Neural cell (in vitro differentiated cells): ENCODE data around the gene ATE1. TPM values are rescaled to one million over a fixed set of nuclear protein-coding genes. Genes with fewer than 3 reads are reported as not detected.

Experiments
- H2AFZ ChIP-seq: fragments of 200-600, 300-800 bp; sonication (generic), shearing (Covaris generic); 2 replicates; pipeline ENCODE4 v1.6.0; 2014; ENCODE audit warnings: low read depth, mild to moderate bottlenecking, antibody characterized with exemption, low read length, moderate library complexity
- H3F3A ChIP-seq: fragments of 200-600 bp; shearing (Covaris generic); 2 replicates; pipeline ENCODE4 v1.6.1; 2016; ENCODE audit warnings: mild to moderate bottlenecking, moderate library complexity, mixed read lengths, antibody characterized with exemption, low read length; ENCODE audit not compliant: insufficient read depth, poor library complexity, severe bottlenecking
- H3K27ac ChIP-seq: fragments of 200-600, 300-800 bp; sonication (generic), shearing (Covaris generic); 2 replicates; pipeline ENCODE4 v1.5.1; 2014; ENCODE audit warnings: mild to moderate bottlenecking, low read length, moderate library complexity
- H3K27me3 ChIP-seq: fragments of 300-800, 200-600 bp; sonication (generic), shearing (Covaris generic); 2 replicates; pipeline ENCODE4 v1.6.0; 2014; ENCODE audit warnings: mild to moderate bottlenecking, low read depth, low read length, moderate library complexity; ENCODE audit not compliant: insufficient read depth
- H3K36me3 ChIP-seq: fragments of 300-800, 200-600 bp; sonication (generic), shearing (Covaris generic); 2 replicates; pipeline ENCODE4 v1.5.1; 2014; ENCODE audit warnings: mild to moderate bottlenecking, antibody characterized with exemption, low read length, moderate library complexity; ENCODE audit not compliant: insufficient read depth
- H3K4me2 ChIP-seq: fragments of 300-800, 200-600 bp; sonication (generic), shearing (Covaris generic); 2 replicates; pipeline ENCODE4 v1.6.0; 2014; ENCODE audit warnings: mild to moderate bottlenecking, low read length
- H3K4me3 ChIP-seq: fragments of 300-800, 200-600 bp; sonication (generic), shearing (Covaris generic); 2 replicates; pipeline ENCODE4 v1.5.1; 2014; ENCODE audit warnings: mild to moderate bottlenecking, low read length, moderate library complexity
- H3K79me2 ChIP-seq: fragments of 200-600 bp; shearing (Covaris generic); replicated peaks from 2 replicates; pipeline ENCODE4 v1.6.0; 2014; ENCODE audit warnings: mild to moderate bottlenecking, low read length, moderate library complexity; ENCODE audit not compliant: insufficient read depth
- H3K9ac ChIP-seq: fragments of 300-800, 200-600 bp; sonication (generic), shearing (Covaris generic); 2 replicates; pipeline ENCODE4 v1.6.1; 2016; ENCODE audit warnings: mild to moderate bottlenecking, low read length, mixed read lengths
- H3K9me2 ChIP-seq: fragments of 200-600 bp; shearing (Covaris generic); 2 replicates; pipeline ENCODE4 v1.6.1; 2016; ENCODE audit warnings: mild to moderate bottlenecking, low read length, mixed read lengths; ENCODE audit not compliant: insufficient read depth
- H3K9me3 ChIP-seq: fragments of 200-600, 300-800 bp; sonication (generic), shearing (Covaris generic); 2 replicates; pipeline ENCODE4 v1.6.1; 2016; ENCODE audit warnings: mild to moderate bottlenecking, mixed run types, low read length, moderate library complexity, mixed read lengths
- H4K20me1 ChIP-seq: fragments of 200-600 bp; shearing (Covaris generic); 2 replicates; pipeline ENCODE4 v1.6.1; 2016; ENCODE audit warnings: mild to moderate bottlenecking, mixed run types; ENCODE audit not compliant: insufficient read depth
- CTCF ChIP-seq: fragments of 450-650 bp; IDR thresholded peaks from 2 replicates; pipeline ENCODE4 v1.5.1; 2014; ENCODE audit warnings: antibody characterized with exemption, mild to moderate bottlenecking, moderate library complexity; ENCODE audit not compliant: poor library complexity, severe bottlenecking
- EP300 ChIP-seq: fragments of 450-650 bp; conservative IDR thresholded peaks from 2 replicates; pipeline ENCODE4 v1.6.1; 2014; ENCODE audit warnings: antibody characterized with exemption, mild to moderate bottlenecking, moderate library complexity; ENCODE audit not compliant: poor library complexity, severe bottlenecking
- EZH2 ChIP-seq: fragments of 200-600, 300-800 bp; shearing (Covaris generic), sonication (generic); IDR thresholded peaks from 2 replicates; pipeline ENCODE4 v1.6.1; 2014; ENCODE audit warnings: antibody characterized with exemption, low read length, borderline replicate concordance, mild to moderate bottlenecking; ENCODE audit not compliant: insufficient read depth, poor library complexity, severe bottlenecking
- MXI1 ChIP-seq: fragments of 450-650 bp; conservative IDR thresholded peaks from 2 replicates; pipeline ENCODE4 v1.6.1; 2014; ENCODE audit warnings: antibody characterized with exemption, mild to moderate bottlenecking; ENCODE audit not compliant: poor library complexity, severe bottlenecking
- POLR2AphosphoS5 ChIP-seq: IDR thresholded peaks from 2 replicates; pipeline ENCODE4 v1.6.1; 2012
- RAD21 ChIP-seq: fragments of 450-650 bp; conservative IDR thresholded peaks from 2 replicates; pipeline ENCODE4 v1.6.1; 2014; ENCODE audit warnings: antibody characterized with exemption, mild to moderate bottlenecking, moderate library complexity
- SMC3 ChIP-seq: fragments of 450-650 bp; conservative IDR thresholded peaks from 2 replicates; pipeline ENCODE4 v1.6.1; 2014; ENCODE audit warnings: antibody characterized with exemption, mild to moderate bottlenecking, moderate library complexity; ENCODE audit not compliant: poor library complexity
- TAF1 ChIP-seq: IDR thresholded peaks from 2 replicates; pipeline ENCODE4 v1.6.1; 2012; ENCODE audit warnings: low read depth
- polyA plus RNA-seq: library from polyadenylated mRNA; depleted of rRNA; stranded (reverse); fragments of >200 nt; gene quantifications from 2 replicates; pipeline ENCODE4 v1.2.3, GENCODE V29; 2014
- TF ChIP-seq, protein P1 (sequence below): IDR thresholded peaks from 2 replicates; pipeline ENCODE4 v1.6.1; 2012; ENCODE audit warnings: borderline replicate concordance

ATE1 gene
- polyA plus RNA-seq, 1 donor from 2014 or later = 23.7 TPM

GRCh38 chr10:121911421-121911697 lies 16.5 kb downstream of the ATE1 start:
- Histone ChIP-seq H3K4me2 (no peak overlapping the region), H3K4me3 (no peak overlapping the region), H3K36me3 (no peaks in the 10 kb centered on the region), H3K9me3 (no peaks in the 10 kb centered on the region), H3K79me2 (no peaks in the 10 kb centered on the region), H4K20me1 (no peaks in the 10 kb centered on the region), H2AFZ (no peak overlapping the region), H3K9me2 (no peaks in the 10 kb centered on the region), H3K27ac (no peak overlapping the region), H3F3A (no peaks in the 10 kb centered on the region), H3K9ac (no peak overlapping the region), H3K27me3 (no peaks in the 10 kb centered on the region)
- no peak for TF ChIP-seq EP300
- TF ChIP-seq RAD21 = no peak
- TF ChIP-seq, protein P1, sequence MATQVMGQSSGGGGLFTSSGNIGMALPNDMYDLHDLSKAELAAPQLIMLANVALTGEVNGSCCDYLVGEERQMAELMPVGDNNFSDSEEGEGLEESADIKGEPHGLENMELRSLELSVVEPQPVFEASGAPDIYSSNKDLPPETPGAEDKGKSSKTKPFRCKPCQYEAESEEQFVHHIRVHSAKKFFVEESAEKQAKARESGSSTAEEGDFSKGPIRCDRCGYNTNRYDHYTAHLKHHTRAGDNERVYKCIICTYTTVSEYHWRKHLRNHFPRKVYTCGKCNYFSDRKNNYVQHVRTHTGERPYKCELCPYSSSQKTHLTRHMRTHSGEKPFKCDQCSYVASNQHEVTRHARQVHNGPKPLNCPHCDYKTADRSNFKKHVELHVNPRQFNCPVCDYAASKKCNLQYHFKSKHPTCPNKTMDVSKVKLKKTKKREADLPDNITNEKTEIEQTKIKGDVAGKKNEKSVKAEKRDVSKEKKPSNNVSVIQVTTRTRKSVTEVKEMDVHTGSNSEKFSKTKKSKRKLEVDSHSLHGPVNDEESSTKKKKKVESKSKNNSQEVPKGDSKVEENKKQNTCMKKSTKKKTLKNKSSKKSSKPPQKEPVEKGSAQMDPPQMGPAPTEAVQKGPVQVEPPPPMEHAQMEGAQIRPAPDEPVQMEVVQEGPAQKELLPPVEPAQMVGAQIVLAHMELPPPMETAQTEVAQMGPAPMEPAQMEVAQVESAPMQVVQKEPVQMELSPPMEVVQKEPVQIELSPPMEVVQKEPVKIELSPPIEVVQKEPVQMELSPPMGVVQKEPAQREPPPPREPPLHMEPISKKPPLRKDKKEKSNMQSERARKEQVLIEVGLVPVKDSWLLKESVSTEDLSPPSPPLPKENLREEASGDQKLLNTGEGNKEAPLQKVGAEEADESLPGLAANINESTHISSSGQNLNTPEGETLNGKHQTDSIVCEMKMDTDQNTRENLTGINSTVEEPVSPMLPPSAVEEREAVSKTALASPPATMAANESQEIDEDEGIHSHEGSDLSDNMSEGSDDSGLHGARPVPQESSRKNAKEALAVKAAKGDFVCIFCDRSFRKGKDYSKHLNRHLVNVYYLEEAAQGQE = no peak
- no peak for TF ChIP-seq CTCF
- TF ChIP-seq EZH2 = no peak
- TF ChIP-seq MXI1 = no peak
- no peak for TF ChIP-seq SMC3

GRCh38 chr10:121910673-121911420 lies 17.0 kb downstream of the ATE1 start:
- Histone ChIP-seq H3K4me3 (no peak overlapping the region), H3K27me3 (no peaks in the 10 kb centered on the region), H2AFZ (no peak overlapping the region), H3F3A (no peaks in the 10 kb centered on the region), H3K4me2 (no peak overlapping the region), H3K27ac (no peak overlapping the region), H3K9me2 (no peaks in the 10 kb centered on the region), H3K9ac (no peak overlapping the region), H3K9me3 (no peaks in the 10 kb centered on the region), H3K36me3 (no peaks in the 10 kb centered on the region), H4K20me1 (no peaks in the 10 kb centered on the region), H3K79me2 (no peaks in the 10 kb centered on the region)
- TF ChIP-seq MXI1 (no peak), CTCF (no peak), EZH2 (no peak), EP300 (no peak), TAF1 (no peak), RAD21 (no peak), POLR2AphosphoS5 (no peak), SMC3 (no peak)
- TF ChIP-seq, protein P1 = no peak
